ENCODE data around the gene SLC26A3.
A peak's percentile ranks its signal among the peaks of the same experiment; 100 is the strongest.

- TF ChIP-seq POLR2A (IDR thresholded peaks at IDR 0.05) = no peak
- peak; percentile 19 for TF ChIP-seq POLR2AphosphoS5 (IDR thresholded peaks at IDR 0.05)
- no peak for TF ChIP-seq CTCF (IDR thresholded peaks at IDR 0.05)
Observed at GRCh38 chr7:107816011-107816566, 13.1 kb upstream of the SLC26A3 start.
